ENCODE measurements around the gene ZNF805. TPM values are rescaled to one million over a fixed set of nuclear protein-coding genes. Genes with fewer than 3 reads are reported as not detected.

The ZNF805 gene
- total and polyA plus RNA-seq, 2 of the 4 experiments (the other 2 are of a cell fraction) = 3.0 to 32.3 TPM

DNA sequence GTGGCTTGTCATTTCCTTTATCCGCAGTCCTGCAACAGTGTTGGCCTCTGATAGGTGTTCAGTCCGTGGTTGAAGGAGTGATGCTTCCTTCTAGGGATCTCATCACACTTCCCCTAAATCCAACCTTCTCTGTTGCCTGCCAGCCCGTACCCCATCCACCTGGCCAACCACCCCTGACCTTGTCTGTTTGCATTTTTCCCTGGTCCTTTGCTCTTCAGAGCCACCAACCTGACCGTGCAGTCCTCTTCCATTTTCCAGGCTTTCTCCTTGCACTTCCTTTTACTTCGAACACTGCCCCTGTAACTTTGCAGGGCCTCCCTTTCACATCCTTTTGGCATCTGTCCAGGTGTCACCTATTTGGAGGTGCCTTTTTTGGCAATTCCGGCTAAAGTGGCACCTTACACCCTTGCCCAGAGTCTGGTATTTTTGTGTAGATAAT, 40.5 kb downstream of the ZNF805 start:
- Histone ChIP-seq H3K9me1 (ENCODE audit: insufficient read depth, low read length) (peaks cover 14% of the 10 kb centered on the region), H3K79me1 (ENCODE audit: low read depth in 1 of 2, low read length in 2 of 2) (peaks cover 7 to 52% of the 10 kb centered on the region in 2 experiments; a peak in 3 of 4 replicates), H3K4ac (ENCODE audit: low read depth, low read length) (peak overlapping the region; percentile 85), H3K27me3 (ENCODE audit: control insufficient read depth, insufficient read depth, low read length) (no peaks in the 10 kb centered on the region), H4K8ac (ENCODE audit: low read depth in 2 of 2, low read length in 2 of 2) (peak overlapping the region; percentile 82 to 86), H2AK5ac (ENCODE audit: low read depth, low read length) (peak overlapping the region; percentile 90), H2BK120ac (ENCODE audit: low read depth, low read length) (peak overlapping the region; percentile 35; the same call in 1 of the 2 replicates), H3K56ac (ENCODE audit: extremely low read depth, insufficient read depth, low read length) (peak overlapping the region; percentile 56; the same call in 1 of the 2 replicates), H3K4me1 (ENCODE audit: control insufficient read depth, insufficient read depth, low read length) (peaks cover 5% of the 10 kb centered on the region), H3K14ac (replicated peaks; ENCODE audit: low read depth, low read length) (peak overlapping the region; percentile 85), H2BK5ac (ENCODE audit: low read depth, low read length, poor library complexity, severe bottlenecking) (peak overlapping the region; percentile 67), H3K9ac (ENCODE audit: low read depth, low read length) (peak overlapping the region; percentile 99), H2BK20ac (ENCODE audit: low read depth, low read length) (no peak overlapping the region), H4K20me1 (ENCODE audit: insufficient read depth, low read length) (peaks cover 45% of the 10 kb centered on the region), H3K36me3 (ENCODE audit: control insufficient read depth, insufficient read depth, low read length) (peaks cover 24% of the 10 kb centered on the region), H2AFZ (replicated peaks; ENCODE audit: low read length, poor library complexity) (peak overlapping the region; percentile 97), H4K91ac (ENCODE audit: insufficient read depth, low read depth, low read length) (peak overlapping the region; percentile 40), H3K4me2 (ENCODE audit: low read depth, low read length) (peak overlapping the region; percentile 100), H3K9me3 (ENCODE audit: control insufficient read depth, insufficient read depth, low read length) (no peaks in the 10 kb centered on the region), H3K27ac (ENCODE audit: insufficient read depth, low read length) (peak overlapping the region; percentile 81), H2AK9ac (replicated peaks; ENCODE audit: low read depth, low read length, poor library complexity) (peak overlapping the region; percentile 99), H3K18ac (ENCODE audit: low read depth, low read length) (peak overlapping the region; percentile 12; the same call in 1 of the 2 replicates), H3K23ac (ENCODE audit: low read depth, low read length) (peak overlapping the region; percentile 61), H3K4me3 (ENCODE audit: insufficient read depth, low read depth, low read length) (peak overlapping the region; percentile 57), H2BK15ac (ENCODE audit: low read depth, low read length) (no peak overlapping the region), H4K5ac (ENCODE audit: low read depth, low read length) (peak overlapping the region; percentile 23)
- DNase-seq (no peak), ATAC-seq (ENCODE audit: low read depth) (no peak)
- in situ Hi-C loops (cut with MboI; ENCODE audit: low sequenced_read_pairs) = no loop called here
- CTCF ChIA-PET = no interaction called here
- no peak for TF ChIP-seq FOS (IDR thresholded peaks at IDR 0.05; ENCODE audit: low read depth, low read length)
- TF ChIP-seq BHLHE40 (IDR thresholded peaks at IDR 0.05; ENCODE audit: low read depth, low read length) = no peak
- no peak for TF ChIP-seq RCOR1 (IDR thresholded peaks at IDR 0.05; ENCODE audit: insufficient replicate concordance, low read length)
- TF ChIP-seq MAFK (IDR thresholded peaks at IDR 0.05; ENCODE audit: low read depth, low read length) = no peak
- TF ChIP-seq CEBPB (IDR thresholded peaks at IDR 0.05; ENCODE audit: low read depth, low read length) = no peak
- TF ChIP-seq, protein P1, sequence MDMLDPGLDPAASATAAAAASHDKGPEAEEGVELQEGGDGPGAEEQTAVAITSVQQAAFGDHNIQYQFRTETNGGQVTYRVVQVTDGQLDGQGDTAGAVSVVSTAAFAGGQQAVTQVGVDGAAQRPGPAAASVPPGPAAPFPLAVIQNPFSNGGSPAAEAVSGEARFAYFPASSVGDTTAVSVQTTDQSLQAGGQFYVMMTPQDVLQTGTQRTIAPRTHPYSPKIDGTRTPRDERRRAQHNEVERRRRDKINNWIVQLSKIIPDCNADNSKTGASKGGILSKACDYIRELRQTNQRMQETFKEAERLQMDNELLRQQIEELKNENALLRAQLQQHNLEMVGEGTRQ (IDR thresholded peaks at IDR 0.05; ENCODE audit: low read depth, low read length) = no peak
- TF ChIP-seq RFX5 (IDR thresholded peaks at IDR 0.05; ENCODE audit: low read depth, low read length) = no peak
- no peak for TF ChIP-seq CTCF (conservative IDR thresholded peaks at IDR 0.05; ENCODE audit: low read depth, low read length)
- no peak for TF ChIP-seq RAD21 (IDR thresholded peaks at IDR 0.05; ENCODE audit: low read length)
- TF ChIP-seq, protein P2, sequence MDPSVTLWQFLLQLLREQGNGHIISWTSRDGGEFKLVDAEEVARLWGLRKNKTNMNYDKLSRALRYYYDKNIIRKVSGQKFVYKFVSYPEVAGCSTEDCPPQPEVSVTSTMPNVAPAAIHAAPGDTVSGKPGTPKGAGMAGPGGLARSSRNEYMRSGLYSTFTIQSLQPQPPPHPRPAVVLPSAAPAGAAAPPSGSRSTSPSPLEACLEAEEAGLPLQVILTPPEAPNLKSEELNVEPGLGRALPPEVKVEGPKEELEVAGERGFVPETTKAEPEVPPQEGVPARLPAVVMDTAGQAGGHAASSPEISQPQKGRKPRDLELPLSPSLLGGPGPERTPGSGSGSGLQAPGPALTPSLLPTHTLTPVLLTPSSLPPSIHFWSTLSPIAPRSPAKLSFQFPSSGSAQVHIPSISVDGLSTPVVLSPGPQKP (IDR thresholded peaks at IDR 0.05; ENCODE audit: borderline replicate concordance, low read depth, low read length) = no peak
- TF ChIP-seq POLR2A (IDR thresholded peaks at IDR 0.05; ENCODE audit: low read depth, low read length) = no peak
- no peak for TF ChIP-seq NFE2L2 (IDR thresholded peaks at IDR 0.05; ENCODE audit: low read depth, low read length)
- no peak for TF ChIP-seq MAZ (IDR thresholded peaks at IDR 0.05; ENCODE audit: borderline replicate concordance, low read depth, low read length)
- no peak for TF ChIP-seq SMC3 (IDR thresholded peaks at IDR 0.05; ENCODE audit: low read depth, low read length)
- TF ChIP-seq MXI1 (IDR thresholded peaks at IDR 0.05; ENCODE audit: borderline replicate concordance, low read depth, low read length) = no peak
- TF ChIP-seq CHD1 (IDR thresholded peaks at IDR 0.05; ENCODE audit: low read depth, low read length) = no peak
- BruUV-seq (replicated peaks) = TSS peak; percentile 44
- POLR2A ChIA-PET (ENCODE audit: unreplicated experiment) = no interaction called here
- intact Hi-C loops (cut with micrococcal nuclease) = loop anchor here (1.0 to 10.0 kb wide), 2 partner anchors 41 to 176 kb away; partner anchors contain the start of gene ZNF805
- dilution Hi-C loops (cut with HindIII; ENCODE audit: low sequenced_read_pairs, unreplicated experiment) = no loop called here
- WGBS, 2 experiments (ENCODE audit: extremely low coverage in 2 of 2, insufficient read length in 1 of 2) = 0% methylated on average over 2 of the region's 6 CpGs; no CpG with 5 or more reads in 1 of the 2 experiments
